Esophagus squamous epithelium (tissue), 5 donors: ENCODE results near the gene GSK3B. TPM values are rescaled to one million over a fixed set of nuclear protein-coding genes. Genes with fewer than 3 reads are reported as not detected.
A peak's percentile ranks its signal among the peaks of the same experiment; 100 is the strongest.

Experiments
- DNase-seq: peaks from one replicate; lab custom pipeline; 2025; lab: John Stamatoyannopoulos, UW
- H3K27ac ChIP-seq, 4 donors: fragments of 200-600 bp; sonication (generic); one replicate each; pipeline ENCODE4 v1.5.1; 2016 to 2019; ENCODE audit warnings: mild to moderate bottlenecking in 1 of 4
- H3K27me3 ChIP-seq, 4 donors: fragments of 200-600 bp; sonication (generic); 1 replicate in 3 of 4; 2 replicates in 1 of 4; pipeline versions ENCODE4 v1.5.1 to v1.6.0; 2017 to 2021; ENCODE audit warnings: antibody characterized with exemption in 1 of 4
- H3K36me3 ChIP-seq, 3 donors: fragments of 200-600 bp; sonication (generic); one replicate each; pipeline ENCODE4 v1.5.1; 2016 to 2019
- H3K4me1 ChIP-seq, 3 donors: fragments of 200-600 bp; sonication (generic); one replicate each; pipeline ENCODE4 v1.5.1; 2017 to 2019
- H3K4me3 ChIP-seq, 4 donors: fragments of 200-600 bp; sonication (generic); 1 replicate in 3 of 4; 2 replicates in 1 of 4; pipeline ENCODE4 v1.5.1; 2016 to 2019; ENCODE audit warnings: mild to moderate bottlenecking in 2 of 4, moderate library complexity in 1 of 4
- H3K9me3 ChIP-seq, 3 donors: fragments of 200-600 bp; sonication (generic); one replicate each; pipeline ENCODE4 v1.5.1; 2016 to 2019
- POLR2A ChIP-seq, 4 donors: fragments of 450-650 bp; IDR thresholded peaks; one replicate each; pipeline ENCODE4 v1.6.1; 2017; ENCODE audit warnings: antibody characterized with exemption in 4 of 4, mild to moderate bottlenecking in 4 of 4, moderate library complexity in 3 of 4
- WGBS, 2 donors: methylation state at CpG; one replicate each; pipeline ENCODE4 v1.1.5; 2018; 5-methylcytosine and 5-hydroxymethylcytosine counted together
- intact Hi-C: fragments of 100-400 bp; cut with DNase I; formaldehyde crosslinking; loops from one replicate; pipeline ENCODE4 v1.15.0; 2022
- total RNA-seq, 4 donors: library from RNA; depleted of rRNA; stranded (reverse); fragments of >200 nt; gene quantifications; one replicate each; pipeline ENCODE4 v1.1.0, GENCODE V29; 2016
- TF ChIP-seq, protein P1 (sequence below), 6 experiments: fragments of 450-650 bp in 4 of 6; fragments of 200-600 bp in 2 of 6; sonication (generic) in 2 of 6; IDR thresholded peaks; one replicate each; pipeline ENCODE4 v1.5.1; 2016 to 2019; ENCODE audit warnings: antibody characterized with exemption in 6 of 6, mild to moderate bottlenecking in 4 of 6, moderate library complexity in 4 of 6
- donor health status: DM: yes; HTN: yes; CAD: no.

The GSK3B gene
- total RNA-seq, 4 donors from 2014 or later = 24.1 to 38.9 (median 34.5) TPM

DNA sequence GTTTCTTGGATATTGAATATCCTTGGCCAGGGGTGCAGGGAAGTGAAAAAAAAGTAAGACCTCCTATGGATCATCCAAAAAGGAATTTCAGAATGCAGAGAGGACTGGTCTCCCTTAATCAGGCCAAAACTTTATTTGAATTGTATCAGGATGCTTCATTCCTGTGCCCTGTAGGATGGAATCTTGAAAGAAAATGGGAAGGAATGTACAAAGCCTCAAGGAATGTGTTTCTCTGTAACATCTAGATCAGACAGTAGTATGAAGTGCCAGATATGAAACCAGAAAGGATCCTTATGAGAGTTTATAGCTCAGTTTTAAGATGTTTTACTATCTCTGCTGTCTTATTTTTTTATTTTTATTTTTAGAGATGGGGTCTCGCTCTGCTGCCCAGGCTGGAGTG is 6.5 kb upstream of the GSK3B start:
- no peak for DNase-seq
- Histone ChIP-seq H3K36me3 (no peaks in the 10 kb centered on the region), H3K4me3 (no peak overlapping the region), H3K4me1 (peaks cover 7 to 70% (median 8%) of the 10 kb centered on the region in 3 donors), H3K27me3 (no peaks in the 10 kb centered on the region), H3K9me3 (no peaks in the 10 kb centered on the region), H3K27ac (no peak overlapping the region)
- WGBS, 2 donors = 100% methylated on average over 1 of the region's 1 CpG
- intact Hi-C loops = no loop called here
- TF ChIP-seq, protein P1, sequence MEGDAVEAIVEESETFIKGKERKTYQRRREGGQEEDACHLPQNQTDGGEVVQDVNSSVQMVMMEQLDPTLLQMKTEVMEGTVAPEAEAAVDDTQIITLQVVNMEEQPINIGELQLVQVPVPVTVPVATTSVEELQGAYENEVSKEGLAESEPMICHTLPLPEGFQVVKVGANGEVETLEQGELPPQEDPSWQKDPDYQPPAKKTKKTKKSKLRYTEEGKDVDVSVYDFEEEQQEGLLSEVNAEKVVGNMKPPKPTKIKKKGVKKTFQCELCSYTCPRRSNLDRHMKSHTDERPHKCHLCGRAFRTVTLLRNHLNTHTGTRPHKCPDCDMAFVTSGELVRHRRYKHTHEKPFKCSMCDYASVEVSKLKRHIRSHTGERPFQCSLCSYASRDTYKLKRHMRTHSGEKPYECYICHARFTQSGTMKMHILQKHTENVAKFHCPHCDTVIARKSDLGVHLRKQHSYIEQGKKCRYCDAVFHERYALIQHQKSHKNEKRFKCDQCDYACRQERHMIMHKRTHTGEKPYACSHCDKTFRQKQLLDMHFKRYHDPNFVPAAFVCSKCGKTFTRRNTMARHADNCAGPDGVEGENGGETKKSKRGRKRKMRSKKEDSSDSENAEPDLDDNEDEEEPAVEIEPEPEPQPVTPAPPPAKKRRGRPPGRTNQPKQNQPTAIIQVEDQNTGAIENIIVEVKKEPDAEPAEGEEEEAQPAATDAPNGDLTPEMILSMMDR (IDR thresholded peaks at IDR 0.05) = no peak
- no peak for TF ChIP-seq POLR2A (IDR thresholded peaks at IDR 0.05)

DNA sequence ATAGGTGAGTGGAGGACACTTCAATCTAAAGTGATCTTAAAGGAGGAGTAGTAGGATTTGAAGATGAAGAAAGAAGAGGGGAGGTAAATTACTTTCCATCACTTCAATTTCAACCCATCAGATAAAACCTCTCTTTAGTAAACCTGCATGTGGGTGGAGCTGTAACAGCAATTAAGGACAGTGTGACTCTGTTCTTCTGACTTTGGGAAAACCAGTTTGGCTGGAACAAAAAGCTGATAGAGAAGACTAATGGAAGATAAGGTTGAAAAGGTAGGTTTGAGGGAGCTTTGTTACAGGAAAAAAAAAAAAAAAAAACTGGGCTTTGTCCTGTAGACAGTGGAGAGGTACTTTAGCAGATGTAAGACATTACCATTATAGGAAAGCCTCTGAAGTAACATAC is 4.5 kb upstream of the GSK3B start:
- no peaks in the 10 kb centered on the region for H3K36me3 ChIP-seq
- H3K9me3 ChIP-seq = no peaks in the 10 kb centered on the region
- no peaks in the 10 kb centered on the region for H3K27me3 ChIP-seq
- H3K27ac ChIP-seq = peak overlapping the region in 3 of 4 donors; percentile 60 to 79 (median 74)
- peaks cover 7 to 69% (median 8%) of the 10 kb centered on the region in 3 donors for H3K4me1 ChIP-seq
- intact Hi-C loops = no loop called here
- TF ChIP-seq, protein P1 (IDR thresholded peaks at IDR 0.05) = no peak
- no peak for DNase-seq
- no peak overlapping the region for H3K4me3 ChIP-seq

DNA sequence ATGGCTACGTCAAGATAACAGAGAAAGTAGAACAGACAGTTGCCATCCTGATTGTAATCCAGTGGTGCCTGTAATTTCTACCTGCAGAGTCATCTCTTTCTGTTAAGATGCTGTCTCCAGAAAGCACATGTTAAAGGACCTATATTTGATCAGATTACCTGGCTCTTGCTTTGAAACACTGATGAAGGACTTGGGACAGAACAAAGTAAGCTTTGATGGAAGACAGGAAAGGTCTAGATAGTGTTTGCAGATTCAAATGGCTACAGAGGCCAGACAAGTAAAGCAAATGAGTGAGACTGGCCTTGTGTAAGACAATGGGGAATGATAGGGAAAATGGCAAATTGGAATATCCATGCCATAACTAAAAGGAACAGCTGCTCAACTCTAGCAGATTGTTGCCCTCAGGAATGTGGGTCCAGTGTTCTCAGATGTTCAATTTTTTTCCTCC is 1.8 kb upstream of the GSK3B start:
- Histone ChIP-seq H3K27me3 (no peaks in the 10 kb centered on the region), H3K4me3 (peak overlapping the region; percentile 77 to 98 (median 94)), H3K4me1 (peaks cover 7 to 64% (median 8%) of the 10 kb centered on the region in 3 donors), H3K27ac (peak overlapping the region; percentile 100), H3K36me3 (no peaks in the 10 kb centered on the region), H3K9me3 (no peaks in the 10 kb centered on the region)
- intact Hi-C loops = no loop called here
- no peak for DNase-seq
- TF ChIP-seq, protein P1 (IDR thresholded peaks at IDR 0.05) = no peak
- TF ChIP-seq POLR2A (IDR thresholded peaks at IDR 0.05) = no peak
- 0% methylated on average over 1 of the region's 1 CpG for WGBS, 2 donors

DNA sequence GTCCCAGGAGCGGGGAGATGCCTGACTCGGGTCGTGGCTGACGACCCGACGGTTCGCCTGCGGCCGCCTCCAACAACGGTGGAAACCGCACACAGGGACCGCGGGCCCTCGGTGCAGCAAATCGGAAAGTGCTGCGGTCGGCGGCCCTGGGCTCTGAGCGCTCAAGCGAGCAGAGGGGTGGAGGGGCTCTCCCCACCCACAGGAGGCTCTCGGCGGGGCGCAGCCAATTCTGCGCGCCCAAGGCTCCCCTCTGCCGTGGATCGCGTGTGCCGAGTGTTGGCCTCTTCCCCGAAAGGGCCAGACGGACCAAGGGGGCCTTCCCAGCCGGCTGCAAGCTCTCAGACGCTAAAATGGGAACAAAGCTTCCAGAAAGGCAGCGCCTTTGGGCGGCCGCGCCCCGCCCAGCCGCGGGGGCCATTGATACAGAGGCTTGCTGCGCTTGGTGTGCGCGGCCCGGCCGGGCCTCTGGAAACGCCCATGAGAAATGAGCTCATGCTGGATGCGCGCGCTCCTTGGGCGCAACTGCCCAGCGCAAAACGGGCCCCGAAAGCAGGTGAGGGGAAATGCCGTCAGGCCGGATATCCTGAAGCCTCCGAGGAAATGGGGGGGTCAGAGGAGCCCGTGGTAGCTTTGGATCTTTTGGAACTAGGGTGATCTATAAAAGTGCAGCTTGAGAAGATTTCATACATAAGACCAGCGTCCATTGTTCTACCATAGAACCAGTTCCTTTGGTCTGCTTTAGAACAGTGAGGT is 1.2 kb upstream of the GSK3B start:
- Histone ChIP-seq H3K9me3 (no peaks in the 10 kb centered on the region), H3K27me3 (no peaks in the 10 kb centered on the region), H3K36me3 (no peaks in the 10 kb centered on the region), H3K4me3 (peak overlapping the region; percentile 77 to 98 (median 94)), H3K4me1 (peaks cover 11 to 68% (median 12%) of the 10 kb centered on the region in 3 donors), H3K27ac (peak overlapping the region; percentile 100)
- 0 to 4% methylated on average over 5 to 20 of the region's 58 CpGs for WGBS, 2 donors
- intact Hi-C loops = no loop called here
- peak in 3 of 4 donors; percentile 92 to 98 (median 95) for TF ChIP-seq POLR2A (IDR thresholded peaks at IDR 0.05)
- TF ChIP-seq, protein P1 (IDR thresholded peaks at IDR 0.05) = peak in 1 of 6 experiments; percentile 6
- peak; percentile 43 for DNase-seq

GRCh38 chr3:120094776-120095225 is 554 bp upstream of the GSK3B start:
- peak overlapping the region; percentile 77 to 98 (median 94) for H3K4me3 ChIP-seq
- 0% methylated on average over 3 to 31 of the region's 31 CpGs for WGBS, 2 donors
- intact Hi-C loops = no loop called here
- no peaks in the 10 kb centered on the region for H3K9me3 ChIP-seq
- H3K27me3 ChIP-seq = no peaks in the 10 kb centered on the region
- H3K4me1 ChIP-seq = peaks cover 12 to 72% (median 13%) of the 10 kb centered on the region in 3 donors
- H3K36me3 ChIP-seq = no peaks in the 10 kb centered on the region
- DNase-seq = peak; percentile 99
- peak overlapping the region; percentile 100 for H3K27ac ChIP-seq
- TF ChIP-seq, protein P1 (IDR thresholded peaks at IDR 0.05) = no peak
- TF ChIP-seq POLR2A (IDR thresholded peaks at IDR 0.05) = no peak
